HG02973 (cell line): ENCODE data around the gene MYCBP.
"Not testable (repeated sequence)": the region's sequence is repeated elsewhere in the genome, so short reads cannot be mapped to it uniquely, and the experiment has no call there.

Experiments used
- ATAC-seq: cut with Tn5 transposase; IDR thresholded peaks from one replicate; pipeline ENCODE4 v1.9.1; 2021; ENCODE audit warnings: moderate library complexity; ENCODE audit not compliant: unreplicated experiment

Gene MYCBP

GRCh38 chr1:38873027-38873969 is at the start of gene MYCBP:
Gene MYCBP, minus strand, starts transcription at chr1:38873348. Its CDS starts 43 bp downstream, at chr1:38873305.
- peak; percentile 95 for ATAC-seq

GRCh38 chr1:38919130-38919529 is 46.0 kb upstream of the MYCBP start:
- ATAC-seq: no peak

GRCh38 chr1:38918568-38918967 is 45.4 kb upstream of the MYCBP start:
- no peak for ATAC-seq

- ATAC-seq: no peak
These were observed 44.6 kb upstream of the MYCBP start for GRCh38 chr1:38917772-38918171.

GRCh38 chr1:38917337-38917736 is 44.2 kb upstream of the MYCBP start:
- no peak for ATAC-seq

GRCh38 chr1:38915352-38915948 is 42.3 kb upstream of the MYCBP start:
- ATAC-seq: no peak

GRCh38 chr1:38914908-38915307 is 41.8 kb upstream of the MYCBP start:
- ATAC-seq: not testable (repeated sequence)

GRCh38 chr1:38908821-38909220 is 35.7 kb upstream of the MYCBP start:
- ATAC-seq: no peak

- ATAC-seq: no peak
These were observed 32.8 kb upstream of the MYCBP start for GRCh38 chr1:38905985-38906384.

GRCh38 chr1:38899560-38899959 is 26.4 kb upstream of the MYCBP start:
- ATAC-seq: no peak

- ATAC-seq: no peak
These were observed 25.6 kb upstream of the MYCBP start for GRCh38 chr1:38898653-38899230.

- ATAC-seq: no peak
These were observed 23.0 kb upstream of the MYCBP start for GRCh38 chr1:38896169-38896568.

- ATAC-seq: no peak
These were observed 19.8 kb upstream of the MYCBP start for GRCh38 chr1:38892976-38893375.

- ATAC-seq: no peak
These were observed 18.6 kb upstream of the MYCBP start for GRCh38 chr1:38891753-38892152.

GRCh38 chr1:38889589-38889988 is 16.4 kb upstream of the MYCBP start:
- ATAC-seq: no peak

- ATAC-seq: no peak
These were observed 15.5 kb upstream of the MYCBP start for GRCh38 chr1:38888423-38889333.

GRCh38 chr1:38885092-38885491 is 11.9 kb upstream of the MYCBP start:
- ATAC-seq: no peak

- no peak for ATAC-seq
These were observed 8.3 kb upstream of the MYCBP start, which contains the start of gene GJA9 for GRCh38 chr1:38881487-38881886. Gene GJA9, minus strand, starts transcription at chr1:38881587. Its CDS starts 5,489 bp downstream, at chr1:38876098.

- ATAC-seq: no peak
These were observed 2.7 kb upstream of the MYCBP start for GRCh38 chr1:38875811-38876210.

- peak; percentile 24 for ATAC-seq
These were observed 634 bp downstream of the MYCBP start for GRCh38 chr1:38872401-38873026.
